Measurements from ENCODE around the gene C4orf50.

DNA sequence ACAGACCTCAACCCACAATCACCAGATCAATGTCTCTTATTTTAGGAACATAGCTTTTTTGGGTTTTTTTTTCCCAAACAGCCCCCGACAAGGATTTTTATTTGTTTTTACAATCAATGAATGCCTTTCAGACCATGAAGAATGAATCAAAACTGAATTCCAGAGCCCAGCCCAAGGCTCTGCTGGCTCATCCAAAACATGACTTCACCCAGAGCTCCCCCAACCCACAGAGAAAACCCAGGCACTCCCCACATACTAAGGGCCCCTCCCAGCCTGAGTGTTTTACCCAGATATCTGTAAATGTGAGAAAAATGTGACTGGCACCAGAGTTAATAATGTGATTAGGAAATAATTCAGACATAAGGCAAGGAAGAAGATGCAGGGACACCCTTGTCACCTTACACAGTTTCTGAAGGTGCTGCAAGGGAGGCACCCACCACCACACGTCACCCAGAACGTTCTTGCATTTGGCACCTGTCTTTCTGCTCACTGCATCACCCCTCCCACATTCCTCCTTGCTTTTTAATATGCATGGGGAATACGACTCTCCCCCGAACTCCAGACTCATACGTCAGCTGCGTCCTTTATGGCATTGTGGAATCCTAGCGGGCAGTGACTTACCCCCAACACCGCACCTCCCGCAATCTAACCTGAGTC, 47.8 kb upstream of the C4orf50 start:
- TF ChIP-seq GATA2 (IDR thresholded peaks at IDR 0.05; ENCODE audit: low read depth, low read length) (no peak), GATA3 (IDR thresholded peaks at IDR 0.05; ENCODE audit: low read depth, low read length) (no peak)
